ENCODE measurements around the gene KLC1.
"Not testable (repeated sequence)": the region's sequence is repeated elsewhere in the genome, so short reads cannot be mapped to it uniquely, and the experiment has no call there.

The KLC1 gene

DNA sequence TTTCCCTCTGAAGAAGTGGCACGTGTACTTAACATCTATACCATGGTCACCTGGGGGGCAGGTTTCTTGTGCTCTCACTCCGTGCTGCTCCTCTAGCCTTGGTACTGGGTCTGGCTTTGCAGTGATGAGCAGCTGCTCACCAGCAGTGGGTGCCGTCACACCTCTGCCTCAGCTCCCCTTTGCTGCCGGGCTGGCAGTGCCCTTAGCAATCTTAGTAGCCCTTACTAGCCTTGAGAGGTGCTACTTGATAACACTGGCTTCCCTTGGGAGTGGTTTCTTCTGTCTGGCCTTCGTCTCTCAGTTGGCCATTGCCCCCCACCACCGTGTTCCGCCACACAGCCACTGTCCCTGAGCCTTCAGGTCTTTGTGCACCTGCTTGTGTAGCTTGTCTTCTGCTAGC, 22.6 kb downstream of the KLC1 start:
- H3K4me3 ChIP-seq (ENCODE audit: low read depth, low read length): no peak overlapping the region
- TF ChIP-seq, protein P1, sequence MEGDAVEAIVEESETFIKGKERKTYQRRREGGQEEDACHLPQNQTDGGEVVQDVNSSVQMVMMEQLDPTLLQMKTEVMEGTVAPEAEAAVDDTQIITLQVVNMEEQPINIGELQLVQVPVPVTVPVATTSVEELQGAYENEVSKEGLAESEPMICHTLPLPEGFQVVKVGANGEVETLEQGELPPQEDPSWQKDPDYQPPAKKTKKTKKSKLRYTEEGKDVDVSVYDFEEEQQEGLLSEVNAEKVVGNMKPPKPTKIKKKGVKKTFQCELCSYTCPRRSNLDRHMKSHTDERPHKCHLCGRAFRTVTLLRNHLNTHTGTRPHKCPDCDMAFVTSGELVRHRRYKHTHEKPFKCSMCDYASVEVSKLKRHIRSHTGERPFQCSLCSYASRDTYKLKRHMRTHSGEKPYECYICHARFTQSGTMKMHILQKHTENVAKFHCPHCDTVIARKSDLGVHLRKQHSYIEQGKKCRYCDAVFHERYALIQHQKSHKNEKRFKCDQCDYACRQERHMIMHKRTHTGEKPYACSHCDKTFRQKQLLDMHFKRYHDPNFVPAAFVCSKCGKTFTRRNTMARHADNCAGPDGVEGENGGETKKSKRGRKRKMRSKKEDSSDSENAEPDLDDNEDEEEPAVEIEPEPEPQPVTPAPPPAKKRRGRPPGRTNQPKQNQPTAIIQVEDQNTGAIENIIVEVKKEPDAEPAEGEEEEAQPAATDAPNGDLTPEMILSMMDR (IDR thresholded peaks at IDR 0.05; ENCODE audit: borderline replicate concordance, insufficient read depth, low read depth, low read length): no peak

DNA sequence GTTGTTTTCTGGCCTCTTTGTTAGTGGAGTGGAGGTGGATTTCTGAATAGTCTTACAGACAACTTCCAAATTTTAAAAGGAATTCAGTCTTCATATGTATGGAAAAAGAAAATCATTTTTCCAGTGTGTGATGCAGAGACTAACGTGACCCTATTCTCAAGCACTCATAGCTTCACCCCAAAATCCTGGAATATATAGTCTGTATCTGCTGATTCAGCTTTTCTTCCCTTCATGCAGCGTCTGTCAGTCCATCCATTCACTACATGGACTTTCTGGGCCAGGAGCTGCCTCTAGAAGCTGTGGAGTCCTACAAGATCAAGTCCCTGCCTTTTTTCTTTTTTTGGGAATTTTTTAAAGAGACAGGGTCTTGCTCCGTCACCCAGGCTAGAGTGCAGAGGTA, 23.8 kb downstream of the KLC1 start:
- TF ChIP-seq, protein P1 (IDR thresholded peaks at IDR 0.05; ENCODE audit: borderline replicate concordance, insufficient read depth, low read depth, low read length): no peak
- no peak overlapping the region for H3K4me3 ChIP-seq (ENCODE audit: low read depth, low read length)

DNA sequence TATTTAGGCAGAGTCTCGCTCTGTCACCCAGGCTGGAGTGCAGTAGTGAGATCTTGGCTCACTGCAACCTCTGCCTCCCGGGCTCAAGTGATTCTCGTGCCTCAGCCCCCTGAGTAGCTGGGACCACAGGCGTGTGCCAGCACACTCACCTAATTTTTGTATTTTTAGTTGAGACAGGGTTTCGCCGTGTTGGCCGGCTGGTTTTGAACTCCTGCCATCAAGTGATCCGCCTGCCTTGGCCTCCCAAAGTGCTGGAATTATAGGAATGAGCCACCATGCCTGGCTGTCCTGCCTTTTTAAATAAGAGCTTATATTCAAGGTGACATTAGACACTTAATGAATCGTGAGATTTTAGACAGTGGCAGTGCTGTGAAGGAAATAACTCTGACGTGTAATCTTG, 24.3 kb downstream of the KLC1 start:
- not testable (repeated sequence) for H3K4me3 ChIP-seq (ENCODE audit: low read depth, low read length)

DNA sequence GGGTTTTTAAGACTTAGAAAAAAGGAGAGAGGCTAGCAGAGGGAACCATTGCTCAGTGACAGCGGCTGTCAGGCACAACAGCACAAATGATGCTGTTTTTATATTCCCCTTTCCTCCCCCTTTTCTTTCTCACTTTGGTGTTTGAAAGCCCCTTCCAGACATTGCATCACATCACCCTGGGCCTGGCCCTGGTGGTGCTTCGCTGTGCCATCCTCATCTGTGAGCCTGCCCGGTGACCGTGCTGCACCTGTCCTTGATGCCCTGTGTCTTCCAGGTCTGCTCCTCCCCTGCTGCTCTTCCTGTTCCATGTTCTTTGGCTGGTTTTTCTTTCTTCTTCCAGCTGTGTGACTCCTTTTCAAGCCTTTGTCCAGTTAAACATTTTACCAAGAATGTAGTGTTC, 24.8 kb downstream of the KLC1 start:
- TF ChIP-seq, protein P1 (IDR thresholded peaks at IDR 0.05; ENCODE audit: borderline replicate concordance, insufficient read depth, low read depth, low read length): no peak
- H3K4me3 ChIP-seq (ENCODE audit: low read depth, low read length): no peak overlapping the region

DNA sequence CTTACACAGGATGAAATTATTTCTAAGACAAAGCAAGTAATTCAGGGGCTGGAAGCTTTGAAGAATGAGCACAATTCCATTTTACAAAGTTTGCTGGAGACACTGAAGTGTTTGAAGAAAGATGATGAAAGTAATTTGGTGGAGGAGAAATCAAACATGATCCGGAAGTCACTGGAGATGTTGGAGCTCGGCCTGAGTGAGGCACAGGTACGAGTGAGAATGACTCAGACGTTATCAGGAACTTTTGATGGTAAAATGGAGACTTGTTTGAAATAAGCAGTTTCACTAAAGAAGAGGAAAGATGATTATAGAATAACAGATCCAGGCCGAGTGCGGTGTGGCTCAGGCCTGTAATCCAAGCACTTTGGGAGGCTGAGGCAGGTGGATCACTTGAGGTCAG, 25.6 kb downstream of the KLC1 start:
- no peak overlapping the region for H3K4me3 ChIP-seq (ENCODE audit: low read depth, low read length)
- TF ChIP-seq, protein P1 (IDR thresholded peaks at IDR 0.05; ENCODE audit: borderline replicate concordance, insufficient read depth, low read depth, low read length): no peak

DNA sequence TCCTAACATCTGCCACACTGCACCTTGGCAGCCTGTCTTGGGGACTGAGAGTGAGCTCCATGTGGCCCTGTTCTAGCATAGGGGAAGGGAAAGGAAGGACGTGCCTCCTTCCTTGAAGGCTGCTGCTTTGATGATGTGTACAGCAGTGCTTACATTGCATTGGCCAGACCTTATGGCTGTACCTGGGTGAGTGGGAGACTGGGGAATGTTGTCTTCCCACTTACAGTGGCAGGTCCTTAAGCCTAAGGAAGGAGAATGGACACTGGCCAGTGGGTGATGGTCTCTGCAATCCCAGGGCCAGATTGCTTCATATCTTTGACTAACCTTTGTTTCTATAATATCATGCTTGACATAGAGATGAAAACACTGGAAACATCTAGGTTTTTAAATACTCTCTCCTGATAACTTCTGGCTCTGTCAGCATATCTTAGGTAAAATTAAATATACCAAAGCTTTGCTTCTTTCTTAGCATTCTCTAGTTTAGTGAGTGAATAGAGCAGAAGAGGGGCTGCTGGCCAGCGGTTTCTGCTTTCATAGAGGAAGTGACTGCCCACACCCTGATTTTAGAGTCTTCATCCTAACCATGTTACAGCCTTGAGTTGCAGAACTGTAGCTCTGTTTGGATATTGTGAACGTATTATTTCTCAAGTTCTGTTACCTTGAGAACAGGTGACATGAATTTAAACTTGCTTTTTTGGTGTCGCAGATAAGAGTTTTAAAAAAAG, 27.2 kb downstream of the KLC1 start:
- TF ChIP-seq, protein P1 (IDR thresholded peaks at IDR 0.05; ENCODE audit: borderline replicate concordance, insufficient read depth, low read depth, low read length): no peak

DNA sequence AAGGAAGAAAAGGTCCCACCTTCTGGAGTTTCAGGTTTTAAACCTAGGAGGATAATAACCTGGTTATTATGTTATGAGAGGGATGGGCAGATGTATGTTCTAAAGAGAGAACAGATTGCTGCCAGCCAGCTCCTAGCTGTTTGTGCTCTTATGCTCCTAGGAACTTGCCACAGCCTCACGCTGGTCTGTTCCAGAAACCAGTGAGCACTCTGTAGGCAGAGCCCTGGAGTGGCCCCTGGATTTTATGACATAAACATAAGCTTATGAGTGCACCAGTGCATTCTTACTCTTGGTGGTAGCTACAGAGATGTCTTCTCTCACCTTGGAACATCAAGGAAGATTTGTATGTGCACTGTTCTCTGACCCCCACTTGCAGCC, 27.7 kb downstream of the KLC1 start:
- TF ChIP-seq, protein P1 (IDR thresholded peaks at IDR 0.05; ENCODE audit: borderline replicate concordance, insufficient read depth, low read depth, low read length): no peak

More for the DNA sequence above, 27.2 kb downstream of the KLC1 start:
- H3K4me3 ChIP-seq (ENCODE audit: low read depth, low read length): no peak overlapping the region

More for the DNA sequence above, 27.7 kb downstream of the KLC1 start:
- no peak overlapping the region for H3K4me3 ChIP-seq (ENCODE audit: low read depth, low read length)

Measured in GM12875 (cell line).